GM19372 (cell line): Measurements from ENCODE around the gene SLC25A25.
"Not testable (repeated sequence)": the region's sequence is repeated elsewhere in the genome, so short reads cannot be mapped to it uniquely, and the experiment has no call there.

ENCODE experiments used
- ATAC-seq: cut with Tn5 transposase; IDR thresholded peaks from one replicate; pipeline ENCODE4 v1.9.1; 2021; ENCODE audit warnings: mild to moderate bottlenecking, low read depth, moderate library complexity; ENCODE audit not compliant: unreplicated experiment

Gene SLC25A25

DNA sequence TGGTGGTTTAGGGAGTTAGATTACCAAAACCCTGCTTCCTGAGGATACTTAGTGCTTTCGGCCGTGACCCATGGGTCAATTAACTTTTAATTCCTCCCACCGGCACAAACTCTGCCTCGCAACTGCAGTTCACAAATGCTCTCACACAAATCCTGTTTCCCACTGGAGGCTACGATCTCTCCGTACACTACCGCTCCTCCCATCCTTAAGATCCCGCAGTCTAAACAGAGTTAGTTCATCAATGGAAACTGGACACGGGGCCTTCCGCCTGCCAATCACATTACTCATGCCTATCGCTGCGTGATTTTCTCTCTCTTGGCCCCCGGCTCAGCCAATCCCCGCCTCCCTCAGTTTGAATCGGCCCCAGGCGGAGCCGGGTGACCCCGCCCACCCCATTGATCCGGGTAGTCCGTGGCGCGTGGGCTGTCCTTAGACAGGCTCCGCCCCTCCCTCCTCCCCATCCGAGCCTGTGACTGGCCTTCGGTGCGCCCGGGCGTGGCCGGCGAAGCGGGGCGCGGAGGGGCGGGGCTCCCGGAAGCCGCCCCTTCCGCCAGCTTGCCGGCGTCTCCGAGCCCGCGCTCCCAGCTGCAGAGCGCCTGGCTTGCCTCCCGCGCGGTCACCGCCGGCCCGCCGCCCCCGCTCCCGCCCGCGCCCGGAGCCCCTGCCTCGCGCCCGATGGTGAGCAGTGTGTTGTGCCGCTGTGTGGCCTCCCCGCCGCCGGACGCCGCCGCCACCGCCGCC is at the start of gene SLC25A25:
SLC25A25 (plus strand) TSS at position 588 of the 741 bp plus-strand sequence; CDS start at position 676, 88 bp downstream.
- ATAC-seq, result peak; percentile 63

DNA sequence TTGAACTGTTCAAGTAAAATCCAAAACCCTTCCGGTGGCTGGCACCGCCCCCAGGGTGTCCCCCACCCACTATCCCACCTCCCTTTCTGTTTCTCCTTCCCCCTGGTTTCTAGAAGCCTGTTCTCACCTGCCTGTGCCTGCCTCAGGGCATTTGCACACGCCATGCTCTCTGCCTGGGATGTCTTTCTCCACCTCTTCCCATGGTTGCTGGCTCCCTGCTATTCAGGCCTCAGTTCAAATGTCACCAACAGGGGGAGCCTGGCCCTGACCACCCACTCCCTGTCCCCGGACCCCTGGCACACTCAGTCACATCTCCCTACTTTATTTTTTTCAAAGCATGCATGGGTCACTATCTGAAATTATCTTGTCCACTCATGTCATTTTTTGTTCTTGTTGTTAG is 47.3 kb upstream of the SLC25A25 start:
- no peak for ATAC-seq

DNA sequence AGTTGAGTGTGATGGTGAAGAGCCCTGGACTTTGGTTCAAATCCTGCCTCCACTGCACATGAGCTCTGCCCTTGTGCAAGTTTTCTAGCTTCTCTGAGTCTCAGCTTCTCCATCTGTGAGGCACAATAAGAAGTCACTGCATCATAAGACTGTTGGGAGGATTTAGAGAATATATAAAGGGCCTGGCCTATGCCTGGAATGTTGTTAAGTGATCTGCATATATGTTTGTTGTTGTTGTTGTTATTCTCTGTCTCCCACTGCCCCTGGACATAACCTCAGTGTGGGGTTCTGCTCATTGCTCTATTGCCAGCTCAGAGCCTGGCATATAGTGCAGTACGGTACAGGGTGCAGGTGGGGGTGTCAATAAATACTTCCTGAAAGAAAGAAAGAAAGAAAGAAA is 46.9 kb upstream of the SLC25A25 start:
- no peak for ATAC-seq

DNA sequence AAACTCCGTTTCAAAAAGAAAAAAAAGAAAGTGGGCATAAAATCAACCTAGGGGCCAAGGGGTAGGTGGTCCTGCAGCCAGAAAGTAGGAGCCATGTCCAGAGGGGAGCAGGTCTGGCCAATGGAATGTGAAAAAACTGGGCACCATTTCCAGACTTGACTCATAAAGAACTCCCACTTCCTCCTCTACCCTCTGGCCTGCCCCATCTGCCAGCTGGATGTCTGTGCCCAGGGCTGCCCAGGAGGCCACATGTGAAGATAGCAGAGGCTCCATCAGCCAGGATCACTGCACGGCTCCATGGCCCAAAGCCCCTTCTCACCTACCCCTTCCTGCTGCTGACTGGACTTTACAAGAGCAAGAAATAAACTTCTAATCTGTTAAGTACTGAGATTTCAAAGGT is 45.1 kb upstream of the SLC25A25 start:
- no peak for ATAC-seq

DNA sequence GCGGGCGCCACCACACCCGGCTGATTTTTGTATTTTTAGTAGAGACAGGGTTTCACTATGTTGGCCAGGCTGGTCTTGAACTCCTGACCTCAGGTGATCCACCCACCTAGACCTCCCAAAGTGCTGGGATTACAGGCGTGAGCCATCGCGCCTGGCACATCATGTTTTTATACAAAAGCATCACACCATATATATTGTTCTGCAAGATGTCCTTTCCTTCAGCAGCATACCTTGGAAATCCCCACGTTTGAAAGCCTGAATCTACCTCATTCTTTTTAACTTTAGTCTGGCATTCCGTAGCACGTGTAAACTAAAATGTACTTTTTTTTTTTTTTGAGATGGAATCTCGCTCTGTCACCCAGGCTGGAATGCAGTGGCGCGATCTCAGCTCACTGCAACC is 44.4 kb upstream of the SLC25A25 start:
- not testable (repeated sequence) for ATAC-seq

DNA sequence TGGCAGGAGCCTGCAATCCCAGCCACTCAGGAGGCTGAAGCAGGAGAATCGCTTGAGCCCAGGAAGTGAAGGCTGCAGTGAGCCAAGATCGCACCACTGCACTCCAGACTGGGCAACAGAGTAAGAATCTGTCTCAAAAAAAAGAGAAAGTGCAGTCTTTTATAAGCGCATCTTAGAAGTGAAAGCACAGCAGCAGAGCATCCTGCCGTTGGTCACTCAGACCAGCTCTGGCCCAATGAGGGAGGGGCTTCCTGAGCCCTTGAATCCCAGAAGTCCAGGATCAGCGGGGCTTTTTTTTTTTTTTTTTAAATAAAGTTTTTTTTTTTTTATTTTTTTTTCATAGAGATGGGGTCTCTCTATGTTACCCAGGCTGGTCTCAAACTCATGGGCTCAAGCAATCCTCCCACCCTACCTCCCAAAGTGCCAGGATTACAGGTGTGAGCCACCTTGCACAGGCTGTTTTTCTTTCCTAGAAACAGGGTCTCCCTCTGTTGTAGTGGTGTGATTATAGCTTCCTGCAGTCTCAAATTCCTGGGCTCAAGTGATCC is 43.2 kb upstream of the SLC25A25 start:
- no peak for ATAC-seq

DNA sequence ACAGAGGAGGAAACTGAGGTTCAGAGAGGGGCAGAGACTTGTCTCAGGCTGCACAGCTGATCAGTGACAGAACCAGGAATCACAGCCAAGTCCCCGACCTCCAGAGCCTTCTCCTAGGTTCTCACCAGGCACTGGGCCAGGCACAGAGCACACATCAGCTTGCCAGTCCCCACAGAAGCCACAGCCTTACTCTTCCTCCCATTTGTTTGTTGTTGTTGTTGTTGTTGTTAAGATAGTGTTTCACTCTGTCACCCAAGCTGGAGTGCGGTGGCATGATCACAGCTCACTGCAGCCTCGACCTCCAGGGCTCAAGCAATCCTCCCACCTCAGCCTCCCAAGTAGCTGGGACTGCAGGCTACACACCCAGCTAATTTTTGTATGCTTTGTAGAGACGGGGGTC is 42.3 kb upstream of the SLC25A25 start:
- ATAC-seq, result no peak

DNA sequence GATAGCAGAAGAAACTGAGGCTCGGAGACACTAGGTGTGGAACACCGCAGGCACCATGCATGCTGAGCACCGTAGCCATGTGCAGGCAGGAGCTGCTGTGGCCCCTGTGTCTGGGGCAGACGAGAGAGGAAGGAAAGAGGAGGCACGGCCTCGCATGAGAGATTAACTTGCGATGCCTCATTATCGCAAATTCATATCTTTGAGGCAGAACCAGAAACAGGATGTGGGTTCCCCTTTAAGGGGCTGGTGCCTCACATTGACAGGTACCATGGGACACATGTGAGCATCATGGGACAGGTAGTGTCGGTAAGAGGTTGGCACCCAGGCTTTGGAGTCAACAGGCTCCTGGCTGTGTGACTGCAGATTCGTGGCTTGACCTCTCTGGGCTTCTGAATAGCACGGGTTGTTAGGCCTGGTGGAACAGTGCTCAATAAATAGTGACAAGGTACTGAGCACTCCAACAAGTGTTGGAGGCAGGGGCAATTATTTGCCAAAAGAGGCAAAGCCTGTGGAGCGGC is 41.7 kb upstream of the SLC25A25 start:
- ATAC-seq, result no peak

DNA sequence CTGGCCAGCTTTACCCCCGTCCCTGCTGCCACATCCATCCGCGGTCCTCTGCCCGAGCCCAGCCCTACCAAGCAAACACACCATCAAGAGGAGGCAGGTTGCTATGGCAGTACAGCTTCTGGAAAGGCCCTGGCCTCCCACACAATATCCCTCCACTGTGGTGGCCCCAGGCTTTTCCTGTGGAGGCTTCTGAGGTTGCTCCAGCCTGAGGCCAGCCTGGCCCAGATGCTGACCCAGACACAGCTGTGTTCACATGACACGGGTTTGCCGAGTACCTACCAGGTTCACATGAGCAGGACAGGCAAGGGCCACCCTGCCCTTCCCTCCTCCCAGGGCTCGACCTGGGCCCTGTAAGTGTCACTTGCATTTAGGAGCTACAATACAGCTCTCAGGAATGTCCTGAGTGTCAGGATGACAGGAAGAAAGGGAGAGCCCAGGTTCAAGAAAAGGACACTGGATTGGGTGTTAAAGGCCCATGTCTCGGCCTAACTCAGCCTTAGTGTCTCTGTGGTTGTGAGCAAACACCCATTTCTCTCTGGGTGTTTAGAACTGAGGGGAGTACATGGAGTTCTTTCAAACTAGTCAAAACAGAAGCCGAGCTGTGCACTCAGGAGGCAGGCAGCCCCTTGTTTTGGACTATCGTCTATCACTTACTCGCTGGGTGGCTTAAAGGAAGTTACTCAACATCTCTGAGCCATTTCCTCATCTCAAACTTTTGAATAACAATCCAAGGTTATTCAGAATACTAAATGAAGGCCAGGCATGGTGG is 41.1 kb upstream of the SLC25A25 start:
- no peak for ATAC-seq

DNA sequence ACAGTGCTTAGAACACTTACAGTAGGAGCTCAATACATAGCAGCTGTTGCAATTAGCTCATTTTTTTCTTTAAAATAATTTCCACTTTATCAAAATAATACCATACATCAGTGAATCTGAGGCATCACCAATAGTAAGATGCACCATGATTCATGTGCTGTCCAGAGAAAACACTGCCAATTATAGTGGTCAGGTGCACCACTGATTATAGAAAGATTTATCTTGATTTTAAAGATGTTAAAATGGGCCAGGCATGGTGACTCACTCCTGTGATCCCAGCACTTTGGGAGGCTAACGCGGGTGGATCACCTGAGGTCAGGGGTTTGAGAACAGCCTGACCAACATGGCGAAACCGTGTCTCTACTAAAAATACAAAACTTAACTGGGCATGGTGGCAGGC is 40.3 kb upstream of the SLC25A25 start:
- ATAC-seq, result no peak

DNA sequence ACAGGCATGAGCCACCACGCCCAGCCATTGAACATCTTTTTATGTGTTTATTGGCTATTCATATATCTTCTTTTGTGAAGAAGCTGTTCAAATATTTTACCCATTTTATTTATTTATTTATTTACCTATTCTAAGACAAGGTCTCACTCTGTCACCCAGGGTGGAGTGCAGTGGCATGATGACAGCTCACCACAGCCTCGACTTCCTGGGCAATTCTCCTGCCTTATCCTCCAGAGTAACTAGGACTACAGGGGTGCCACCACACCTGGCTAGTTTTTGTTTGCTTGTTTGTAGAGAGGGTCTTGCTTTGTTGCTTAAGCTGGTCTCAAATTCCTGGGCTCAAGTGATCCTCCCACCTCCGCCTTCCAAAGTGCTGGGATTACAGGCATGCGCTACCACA is 34.4 kb upstream of the SLC25A25 start:
- no peak for ATAC-seq

DNA sequence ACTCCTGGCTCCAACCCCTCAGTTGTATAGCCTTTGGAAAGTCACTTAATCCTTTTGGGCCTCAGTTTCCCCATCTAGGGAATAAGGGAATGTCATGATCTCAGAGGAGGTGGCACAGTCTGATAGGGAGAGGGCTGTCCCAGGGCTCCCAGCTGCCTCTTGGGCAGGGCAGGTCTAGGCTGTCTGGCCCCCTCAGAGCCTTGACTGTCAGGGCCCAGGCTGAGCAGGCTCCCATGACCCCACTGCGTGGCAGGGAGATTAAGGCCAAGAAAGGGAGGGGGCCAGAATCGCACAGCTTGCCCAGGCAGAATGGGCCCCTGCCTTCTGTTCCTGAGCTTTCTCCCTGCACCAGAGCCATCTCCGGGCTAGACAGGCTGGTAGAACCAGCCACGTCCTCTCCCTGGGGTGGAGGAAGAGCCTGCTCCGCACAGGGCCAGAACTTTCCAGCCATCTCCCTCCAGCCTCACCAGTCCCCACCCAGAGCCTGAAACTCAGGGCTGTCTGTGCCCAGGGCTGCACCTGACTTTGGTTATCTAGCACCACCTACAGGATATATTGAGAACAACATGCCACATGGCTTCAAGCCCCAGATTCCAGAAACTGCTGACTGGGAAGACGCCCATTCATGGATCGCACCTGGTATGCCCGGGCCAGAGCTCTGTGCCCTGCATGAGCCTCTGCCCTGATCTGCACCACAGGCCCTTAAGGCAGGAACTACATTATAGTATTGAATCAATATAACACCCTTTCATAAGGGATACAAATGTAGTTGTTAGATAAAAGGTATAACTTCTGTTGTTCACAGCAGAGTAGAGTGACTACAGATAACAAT is 33.0 kb upstream of the SLC25A25 start:
- no peak for ATAC-seq

DNA sequence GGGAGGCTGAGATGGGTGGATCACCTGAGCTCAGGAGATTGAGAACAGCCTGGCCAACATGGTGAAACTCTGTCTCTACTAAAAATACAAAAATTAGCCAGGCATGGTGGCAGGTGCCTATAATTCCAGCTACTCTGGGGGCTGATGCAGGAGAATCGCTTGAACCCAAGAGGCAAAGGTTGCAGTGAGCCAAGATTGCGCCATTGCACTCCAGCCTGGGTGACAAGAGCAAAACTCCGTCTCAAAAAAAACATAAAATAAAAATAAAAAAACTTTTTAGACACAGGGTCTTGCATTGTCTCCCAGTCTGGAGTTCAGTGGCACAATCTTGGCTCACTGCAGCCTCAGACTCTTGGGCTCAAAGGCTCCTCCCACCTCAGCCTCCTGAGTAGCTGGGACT is 31.5 kb upstream of the SLC25A25 start:
- ATAC-seq, result not testable (repeated sequence)

DNA sequence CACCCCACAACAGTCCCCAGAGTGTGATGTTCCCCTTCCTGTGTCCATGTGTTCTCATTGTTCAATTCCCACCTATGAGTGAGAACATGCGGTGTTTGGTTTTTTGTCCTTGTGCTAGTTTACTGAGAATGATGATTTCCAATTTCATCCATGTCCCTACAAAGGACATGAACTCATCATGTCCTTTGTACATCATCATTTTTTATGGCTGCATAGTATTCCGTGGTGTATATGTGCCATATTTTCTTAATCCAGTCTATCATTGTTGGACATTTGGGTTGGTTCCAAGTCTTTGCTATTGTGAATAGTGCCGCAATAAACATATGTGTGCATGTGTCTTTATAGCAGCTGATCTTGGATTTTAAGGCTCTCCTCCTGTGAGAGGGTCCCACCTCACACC is 27.2 kb upstream of the SLC25A25 start:
- ATAC-seq, result not testable (repeated sequence)

DNA sequence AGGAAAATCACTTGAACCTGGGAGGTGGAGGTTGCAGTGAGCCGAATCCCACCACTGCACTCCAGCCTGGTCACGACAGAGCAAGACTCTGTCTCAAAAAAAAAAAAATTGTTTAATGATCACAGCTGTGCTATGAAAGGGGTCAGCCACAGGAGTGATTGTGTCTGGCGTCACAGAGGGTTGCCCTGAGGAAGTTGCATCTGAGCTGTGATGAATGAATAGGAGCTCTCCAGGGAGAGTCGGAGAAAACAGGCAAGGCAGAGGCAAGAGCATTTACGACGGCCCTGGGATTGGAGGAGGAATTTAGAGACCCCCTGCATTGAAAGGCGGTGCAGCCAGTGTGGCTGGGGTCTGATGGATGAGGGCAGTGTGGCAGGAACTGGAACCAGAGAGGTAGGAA is 26.0 kb upstream of the SLC25A25 start:
- ATAC-seq, result no peak

DNA sequence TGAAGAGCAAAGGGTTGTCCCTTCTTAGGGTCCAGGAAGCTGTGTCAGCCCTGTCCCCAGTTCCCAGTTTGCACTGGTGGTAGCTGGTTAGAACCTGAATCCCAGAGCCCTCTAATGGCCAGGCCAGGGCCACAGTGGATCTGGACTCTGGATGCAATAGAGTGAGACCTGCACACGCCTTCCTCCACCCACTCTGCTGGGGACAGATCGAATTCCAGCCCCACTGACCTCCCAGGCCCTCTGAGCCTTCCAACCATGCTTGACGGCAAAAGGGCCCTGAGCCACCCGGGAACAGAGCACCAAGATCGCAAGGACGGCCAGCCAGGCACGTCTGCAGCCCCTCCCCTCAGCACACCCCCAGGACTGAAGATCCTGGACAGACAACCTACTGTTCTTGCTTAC is 24.6 kb upstream of the SLC25A25 start:
- no peak for ATAC-seq

DNA sequence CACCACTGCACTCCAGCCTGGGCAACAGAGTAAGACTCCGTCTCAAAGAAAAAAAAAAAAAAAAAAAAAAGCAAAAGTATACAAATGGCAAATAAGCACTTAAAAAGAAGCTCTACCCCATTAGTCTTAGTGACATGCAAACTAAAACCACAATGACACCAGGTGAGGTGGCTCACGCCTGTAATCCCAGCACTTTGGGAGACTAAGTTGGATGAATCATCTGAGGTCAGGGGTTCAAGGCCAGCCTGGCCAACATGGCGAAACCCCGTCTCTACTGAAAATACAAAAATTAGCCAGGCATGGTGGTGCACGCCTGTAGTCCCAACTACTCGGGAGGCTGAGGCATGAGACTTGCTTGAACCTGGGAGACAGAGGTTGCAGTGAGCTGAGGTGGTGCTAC is 22.6 kb upstream of the SLC25A25 start:
- ATAC-seq, result not testable (repeated sequence)

DNA sequence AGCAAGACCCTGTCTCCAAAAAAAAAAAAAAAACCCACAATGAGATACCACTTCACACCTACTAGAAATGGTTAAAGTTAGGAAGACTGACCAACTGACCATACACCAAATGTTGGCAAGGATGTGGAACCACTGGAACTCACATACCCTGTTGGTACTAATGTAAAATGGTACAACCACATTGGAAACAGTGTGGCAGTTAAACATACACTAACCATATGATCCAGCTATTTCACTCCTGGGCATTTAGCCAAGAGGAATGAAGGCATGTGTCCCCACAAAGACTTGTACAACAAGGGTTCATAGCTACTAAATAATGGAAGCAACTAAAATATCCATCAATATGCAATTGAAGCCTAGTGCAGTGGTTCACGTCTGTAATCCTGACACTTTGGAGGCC is 22.2 kb upstream of the SLC25A25 start:
- ATAC-seq, result no peak

DNA sequence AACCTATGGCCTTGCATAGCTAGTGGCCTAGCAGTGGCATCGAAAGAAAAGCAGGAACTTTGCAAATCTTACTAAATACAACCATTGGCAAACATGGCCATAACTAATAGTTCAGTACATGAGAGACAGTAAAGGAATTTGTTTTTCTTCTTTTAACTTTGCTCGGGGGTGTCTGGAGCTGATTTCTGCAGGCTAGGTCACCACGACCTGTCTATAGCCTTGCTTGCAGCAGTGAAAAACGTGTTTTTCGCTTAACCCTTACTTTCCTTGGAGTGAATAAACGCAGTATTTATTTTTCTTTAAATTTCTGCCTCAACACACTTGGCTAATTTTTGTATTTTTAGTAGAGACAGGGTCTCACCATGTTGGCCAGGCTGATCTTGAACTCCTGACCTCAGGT is 20.8 kb upstream of the SLC25A25 start:
- no peak for ATAC-seq

DNA sequence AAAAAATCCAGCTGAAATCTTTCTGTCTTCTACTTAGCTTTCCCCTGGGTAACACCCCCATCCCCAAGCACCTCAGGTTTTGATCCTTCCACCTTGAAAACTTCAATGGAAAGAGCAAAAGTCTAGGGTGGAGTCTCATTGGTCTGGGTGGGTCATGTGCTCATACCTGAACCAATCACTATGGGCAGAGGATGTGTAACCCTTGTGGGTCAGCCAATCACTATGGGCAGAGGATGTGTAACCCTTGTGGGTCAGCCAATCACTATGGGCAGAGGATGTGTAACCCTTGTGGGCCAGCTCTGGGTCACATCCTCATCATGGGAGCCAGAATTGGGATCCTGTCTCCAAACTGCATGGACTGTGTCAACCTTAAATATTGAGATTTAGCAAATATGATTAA is 19.4 kb upstream of the SLC25A25 start:
- no peak for ATAC-seq

DNA sequence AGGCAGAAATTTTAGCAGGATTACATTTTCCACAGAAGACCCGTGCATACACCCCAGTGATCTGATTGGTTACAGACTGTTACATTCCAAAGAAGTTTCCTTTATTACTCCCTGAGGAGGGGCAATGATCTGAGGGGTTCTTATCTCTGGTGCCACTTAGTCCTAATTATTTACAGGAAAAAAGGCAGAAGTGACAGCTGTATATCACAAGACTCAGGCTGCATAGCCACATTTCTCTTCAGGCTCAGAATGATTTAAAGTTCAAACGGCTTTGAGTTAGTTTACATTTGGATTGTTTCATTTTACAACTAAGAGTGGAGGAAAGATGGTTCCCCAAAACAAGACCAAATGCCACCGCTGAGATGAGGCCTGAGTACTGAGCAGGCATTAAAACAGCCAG is 18.2 kb upstream of the SLC25A25 start:
- ATAC-seq, result no peak
